ENCODE results near the gene LGALSL. TPM values are rescaled to one million over a fixed set of nuclear protein-coding genes. Genes with fewer than 3 reads are reported as not detected.

The LGALSL gene
- total RNA-seq, 2 experiments from 2014 or later, result 0.83 to 1.2 TPM

- Mint-ChIP-seq H3K4me3 (no peak overlapping the region), H3K4me1 (peaks cover 12% of the 10 kb centered on the region), H3K36me3 (ENCODE audit: low read depth) (peaks cover 2% of the 10 kb centered on the region), H3K27ac (no peak overlapping the region), H3K9me3 (no peaks in the 10 kb centered on the region), H3K27me3 (peaks cover 50% of the 10 kb centered on the region)
- ChIA-PET CTCF (no interaction called here), POLR2A (no interaction called here)
- no peak for DNase-seq
Measured at GRCh38 chr2:64451051-64451450, 2.9 kb upstream of the LGALSL start.

GRCh38 chr2:64454386-64455332, 697 bp downstream of the LGALSL start:
- CTCF ChIA-PET, result no interaction called here
- peak overlapping the region; percentile 73 for H3K4me3 Mint-ChIP-seq
- POLR2A ChIA-PET, result no interaction called here

GRCh38 chr2:64455545-64455944, 1.6 kb downstream of the LGALSL start:
- Mint-ChIP-seq H3K4me1 (peaks cover 12% of the 10 kb centered on the region), H3K27me3 (peaks cover 40% of the 10 kb centered on the region), H3K36me3 (ENCODE audit: low read depth) (peaks cover 2% of the 10 kb centered on the region), H3K4me3 (peak overlapping the region; percentile 73), H3K9me3 (no peaks in the 10 kb centered on the region), H3K27ac (no peak overlapping the region)
- DNase-seq, result no peak
- POLR2A ChIA-PET, result no interaction called here
- CTCF ChIA-PET, result interaction anchor here (1.1 to 1.4 kb wide), 2 partner anchors 16 to 125 kb away, joined by 3 read pairs; no protein-coding TSS in a partner anchor

More at GRCh38 chr2:64454386-64455332, 697 bp downstream of the LGALSL start:
- Mint-ChIP-seq H3K36me3 (ENCODE audit: low read depth) (peaks cover 2% of the 10 kb centered on the region), H3K27me3 (peaks cover 40% of the 10 kb centered on the region), H3K27ac (no peak overlapping the region), H3K9me3 (no peaks in the 10 kb centered on the region), H3K4me1 (peaks cover 12% of the 10 kb centered on the region)
- DNase-seq, result peak; percentile 43

- Mint-ChIP-seq H3K9me3 (no peaks in the 10 kb centered on the region), H3K27ac (no peak overlapping the region), H3K4me3 (no peak overlapping the region), H3K27me3 (peaks cover 34% of the 10 kb centered on the region), H3K36me3 (ENCODE audit: low read depth) (peaks cover 2% of the 10 kb centered on the region), H3K4me1 (peaks cover 12% of the 10 kb centered on the region)
- ChIA-PET POLR2A (no interaction called here), CTCF (interaction anchor here (1.1 to 1.4 kb wide), 4 partner anchors 17 to 125 kb away, joined by 3 to 5 read pairs (median 3); no protein-coding TSS in a partner anchor)
- no peak for DNase-seq
Measured at GRCh38 chr2:64456293-64456692, 2.3 kb downstream of the LGALSL start.

DNA sequence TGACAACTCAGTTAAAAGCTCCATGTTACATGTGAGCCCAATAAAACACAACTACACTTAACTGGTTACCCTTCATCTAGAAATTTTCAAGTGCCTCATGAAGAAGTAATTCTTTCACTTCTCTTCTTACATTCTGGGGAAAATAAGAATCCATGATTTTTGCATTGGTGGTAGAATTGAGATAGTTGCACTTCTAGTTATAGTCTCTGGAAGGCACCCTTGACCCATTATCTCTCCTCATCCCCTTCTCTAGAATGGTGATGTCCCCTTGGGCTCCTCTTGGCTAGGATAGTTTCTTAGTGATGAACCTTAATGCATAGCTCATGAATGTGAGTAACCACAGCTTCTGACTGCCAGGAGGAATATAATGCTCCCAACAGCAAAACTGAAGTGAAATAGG, 3.6 kb downstream of the LGALSL start:
- H3K4me1 Mint-ChIP-seq, result peaks cover 12% of the 10 kb centered on the region
- CTCF ChIA-PET, result interaction anchor here (0.6 to 1.1 kb wide), 2 partner anchors 31 to 125 kb away, joined by 3 to 5 read pairs; no protein-coding TSS in a partner anchor
- peaks cover 2% of the 10 kb centered on the region for H3K36me3 Mint-ChIP-seq (ENCODE audit: low read depth)
- POLR2A ChIA-PET, result no interaction called here
- H3K4me3 Mint-ChIP-seq, result no peak overlapping the region
- no peak overlapping the region for H3K27ac Mint-ChIP-seq
- H3K27me3 Mint-ChIP-seq, result peaks cover 26% of the 10 kb centered on the region
- H3K9me3 Mint-ChIP-seq, result no peaks in the 10 kb centered on the region
- no peak for DNase-seq

GRCh38 chr2:64459575-64459974, 5.6 kb downstream of the LGALSL start:
- no peak overlapping the region for H3K27ac Mint-ChIP-seq
- no peak for DNase-seq
- no peaks in the 10 kb centered on the region for H3K9me3 Mint-ChIP-seq
- H3K4me1 Mint-ChIP-seq, result peaks cover 8% of the 10 kb centered on the region
- H3K4me3 Mint-ChIP-seq, result no peak overlapping the region
- H3K27me3 Mint-ChIP-seq, result peaks cover 22% of the 10 kb centered on the region
- H3K36me3 Mint-ChIP-seq (ENCODE audit: low read depth), result peaks cover 2% of the 10 kb centered on the region
- CTCF ChIA-PET, result interaction anchor here (1.6 kb wide), 1 partner anchor 11 kb away, joined by 5 read pairs; no protein-coding TSS in a partner anchor
- POLR2A ChIA-PET, result no interaction called here

DNA sequence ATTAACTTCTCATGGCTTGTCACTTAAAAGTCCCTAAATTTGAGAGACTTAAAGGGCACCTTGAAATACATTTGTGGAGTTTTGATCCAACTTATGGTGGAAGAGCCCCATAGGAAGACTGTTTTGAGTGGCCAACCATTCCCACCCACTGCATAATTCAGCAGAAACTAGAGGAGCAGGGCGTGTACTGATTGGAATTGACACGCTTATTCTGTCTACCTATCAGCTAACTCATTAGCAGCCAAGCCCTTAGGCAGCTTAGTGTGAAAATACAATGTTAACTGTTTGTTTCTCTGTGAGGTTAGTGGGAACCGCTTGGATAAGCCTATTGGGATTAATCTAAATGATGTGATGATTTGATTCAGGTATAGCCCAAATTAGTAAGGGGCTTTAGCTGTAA, 6.4 kb downstream of the LGALSL start:
- Mint-ChIP-seq H3K36me3 (ENCODE audit: low read depth) (no peaks in the 10 kb centered on the region), H3K4me3 (no peak overlapping the region), H3K9me3 (no peaks in the 10 kb centered on the region), H3K27ac (no peak overlapping the region), H3K4me1 (peaks cover 3% of the 10 kb centered on the region), H3K27me3 (peaks cover 18% of the 10 kb centered on the region)
- no peak for DNase-seq
- ChIA-PET CTCF (interaction anchor here (0.6 to 0.7 kb wide), 2 partner anchors 17 to 28 kb away, joined by 4 to 5 read pairs; no protein-coding TSS in a partner anchor), POLR2A (no interaction called here)

- ChIA-PET POLR2A (no interaction called here), CTCF (interaction anchor here (1.1 kb wide), 1 partner anchor 24 kb away, joined by 3 read pairs; no protein-coding TSS in a partner anchor)
- no peaks in the 10 kb centered on the region for H3K4me1 Mint-ChIP-seq
Measured at GRCh38 chr2:64461271-64462058, 7.5 kb downstream of the LGALSL start.

DNA sequence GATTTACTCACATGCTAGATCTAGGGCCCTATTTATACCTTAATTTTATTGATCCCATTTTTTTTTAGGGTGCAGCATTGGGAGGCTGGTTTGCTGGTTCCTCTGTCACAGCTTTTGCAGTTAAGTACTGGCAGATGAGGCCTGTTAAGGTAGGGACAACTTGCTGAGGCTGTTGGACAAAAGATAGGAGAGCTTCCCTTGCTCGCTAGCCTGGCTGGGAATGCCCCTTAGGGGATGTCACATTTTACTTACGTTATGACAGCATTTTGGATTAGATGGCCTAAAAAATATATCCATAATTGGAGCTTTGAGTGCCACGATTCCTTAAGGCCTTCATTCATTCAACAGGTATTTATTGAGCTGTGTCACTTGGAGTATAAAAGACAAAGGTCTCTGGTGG, 8.2 kb downstream of the LGALSL start:
- CTCF ChIA-PET, result interaction anchor here (1.1 kb wide), 1 partner anchor 23 kb away, joined by 3 read pairs; no protein-coding TSS in a partner anchor
- Mint-ChIP-seq H3K27ac (no peak overlapping the region), H3K27me3 (peaks cover 6% of the 10 kb centered on the region), H3K36me3 (ENCODE audit: low read depth) (no peaks in the 10 kb centered on the region), H3K9me3 (no peaks in the 10 kb centered on the region), H3K4me1 (no peaks in the 10 kb centered on the region), H3K4me3 (no peak overlapping the region)
- DNase-seq, result no peak
- POLR2A ChIA-PET, result no interaction called here

More at GRCh38 chr2:64461271-64462058, 7.5 kb downstream of the LGALSL start:
- no peak for DNase-seq
- Mint-ChIP-seq H3K27ac (no peak overlapping the region), H3K4me3 (no peak overlapping the region), H3K9me3 (no peaks in the 10 kb centered on the region), H3K36me3 (ENCODE audit: low read depth) (no peaks in the 10 kb centered on the region), H3K27me3 (peaks cover 7% of the 10 kb centered on the region)

DNA sequence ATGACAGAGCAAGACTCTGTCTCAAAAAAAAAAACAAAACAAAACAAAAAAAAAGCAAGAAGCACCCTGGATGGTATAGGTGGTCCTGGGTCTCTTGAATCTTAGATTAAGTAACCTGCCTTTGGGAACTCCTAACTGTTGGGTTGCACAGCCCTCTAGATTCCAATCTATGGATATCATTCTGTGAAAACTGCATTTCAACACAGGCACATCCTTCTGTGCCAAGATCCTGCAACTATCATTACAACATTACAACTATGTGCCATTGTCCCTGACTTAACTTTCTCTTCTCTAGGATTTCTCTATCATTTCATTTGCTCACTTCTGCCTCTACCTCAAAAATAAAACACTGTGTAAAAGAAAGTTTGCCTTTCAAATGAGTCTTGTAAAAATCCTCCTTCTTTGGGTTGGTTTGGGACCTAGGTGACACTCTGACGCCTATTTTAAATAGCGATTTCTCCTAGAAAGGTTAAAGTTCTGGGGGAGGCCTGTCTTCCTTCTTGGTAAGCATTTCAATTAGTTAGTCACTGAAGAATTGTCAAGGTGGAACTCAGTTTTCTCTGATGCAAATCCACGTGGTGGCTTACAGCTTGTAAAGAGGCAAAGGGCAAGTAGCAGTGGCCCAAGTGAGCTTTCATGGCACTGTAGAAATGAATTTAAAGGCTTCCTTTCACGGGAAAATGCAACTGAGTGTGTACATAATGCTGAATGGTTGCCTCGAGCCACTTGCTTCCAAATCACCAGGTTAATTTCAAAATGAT, 9.2 kb downstream of the LGALSL start:
- ChIA-PET POLR2A (no interaction called here), CTCF (interaction anchor here (0.6 to 1.1 kb wide), 2 partner anchors 22 to 97 kb away, joined by 3 read pairs; no protein-coding TSS in a partner anchor)
- no peak for DNase-seq
- Mint-ChIP-seq H3K36me3 (ENCODE audit: low read depth) (no peaks in the 10 kb centered on the region), H3K4me1 (no peaks in the 10 kb centered on the region), H3K27me3 (peaks cover 5% of the 10 kb centered on the region), H3K27ac (no peak overlapping the region), H3K9me3 (no peaks in the 10 kb centered on the region), H3K4me3 (no peak overlapping the region)

- ChIA-PET POLR2A (no interaction called here), CTCF (no interaction called here)
- no peaks in the 10 kb centered on the region for H3K9me3 Mint-ChIP-seq
- H3K4me3 Mint-ChIP-seq, result no peak overlapping the region
- H3K4me1 Mint-ChIP-seq, result no peaks in the 10 kb centered on the region
- no peaks in the 10 kb centered on the region for H3K36me3 Mint-ChIP-seq (ENCODE audit: low read depth)
- no peak overlapping the region for H3K27ac Mint-ChIP-seq
- peaks cover 2% of the 10 kb centered on the region for H3K27me3 Mint-ChIP-seq
- DNase-seq, result no peak
Measured at GRCh38 chr2:64463781-64464180, 9.8 kb downstream of the LGALSL start.

DNA sequence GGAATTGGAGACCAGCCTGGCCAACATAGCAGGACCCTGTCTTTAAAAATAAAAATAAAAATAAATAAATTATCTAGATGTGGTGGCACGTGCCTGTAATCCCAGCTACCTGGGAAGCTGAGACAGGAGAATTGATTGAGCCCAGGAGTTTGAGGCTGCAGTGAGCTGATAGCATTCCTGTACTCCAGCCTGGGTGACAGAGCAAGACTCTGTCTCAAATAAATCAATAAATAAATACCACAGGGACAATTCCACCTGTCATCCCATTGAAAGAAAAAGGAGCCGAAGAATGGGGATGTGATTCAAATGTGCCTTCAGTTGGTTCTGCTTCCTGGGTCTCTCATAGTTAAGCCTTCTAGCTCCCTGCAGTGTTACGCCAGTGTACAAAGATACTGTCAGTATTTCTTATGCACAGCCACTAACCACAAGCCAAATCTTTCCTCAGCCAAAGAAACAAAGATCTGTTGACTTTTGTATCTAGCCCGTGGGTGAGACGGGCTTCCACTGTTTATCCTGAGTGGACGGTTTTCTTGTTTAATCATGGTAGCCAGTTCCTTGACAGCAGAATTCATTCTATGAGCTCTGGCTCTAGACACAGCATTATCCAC, 12.6 kb downstream of the LGALSL start:
- POLR2A ChIA-PET, result no interaction called here
- no peaks in the 10 kb centered on the region for H3K4me1 Mint-ChIP-seq
- H3K9me3 Mint-ChIP-seq, result no peaks in the 10 kb centered on the region
- no peaks in the 10 kb centered on the region for H3K36me3 Mint-ChIP-seq (ENCODE audit: low read depth)
- no peak overlapping the region for H3K27ac Mint-ChIP-seq
- no peak overlapping the region for H3K4me3 Mint-ChIP-seq
- DNase-seq, result no peak
- peaks cover 4% of the 10 kb centered on the region for H3K27me3 Mint-ChIP-seq
- CTCF ChIA-PET, result interaction anchor here (1.3 kb wide), 1 partner anchor 21 kb away, joined by 5 read pairs; no protein-coding TSS in a partner anchor
